ENCODE data around the gene CYP27A1.

- no peak for TF ChIP-seq CTCF (IDR thresholded peaks at IDR 0.05)
- no peak for TF ChIP-seq REST (IDR thresholded peaks at IDR 0.05)
- no peak for TF ChIP-seq CEBPB (IDR thresholded peaks at IDR 0.05)
- no peak for TF ChIP-seq RCOR1 (IDR thresholded peaks at IDR 0.05; ENCODE audit: low read depth, low read length)
- no peak for TF ChIP-seq MYC (IDR thresholded peaks at IDR 0.05; ENCODE audit: borderline replicate concordance, low read length)
- TF ChIP-seq NR3C1 (IDR thresholded peaks at IDR 0.05), result no peak
- TF ChIP-seq TP53 (CRISPR knock-in tag; IDR thresholded peaks at IDR 0.05), result no peak
- no peak for TF ChIP-seq PBX3 (IDR thresholded peaks at IDR 0.05)
- no peak for TF ChIP-seq HDAC2 (IDR thresholded peaks at IDR 0.05)
Observed at GRCh38 chr2:218807626-218808025, 25.7 kb downstream of the CYP27A1 start.
